PC-9 (cell line): ENCODE results near the gene MYMX.

Experiments
- CTCF ChIP-seq: fragments of 200-600 bp; sonication (generic); conservative IDR thresholded peaks from 2 replicates; pipeline ENCODE4 v1.6.1; 2017; ENCODE audit warnings: mixed run types, antibody characterized with exemption, mild to moderate bottlenecking, moderate library complexity
- EZH2 ChIP-seq: fragments of 200-600 bp; sonication (generic); IDR thresholded peaks from 2 replicates; pipeline ENCODE4 v1.8.0; 2017; ENCODE audit warnings: antibody characterized with exemption, low read depth

GRCh38 chr6:44183783-44184182, 32.9 kb upstream of the MYMX start:
- TF ChIP-seq CTCF (no peak), EZH2 (no peak)
